ENCODE data around the gene CACNB2. TPM values are rescaled to one million over a fixed set of nuclear protein-coding genes. Genes with fewer than 3 reads are reported as not detected.

Gene CACNB2
- total and polyA plus RNA-seq, 4 donors: 0.38 to 3.1 (median 0.83) TPM

DNA sequence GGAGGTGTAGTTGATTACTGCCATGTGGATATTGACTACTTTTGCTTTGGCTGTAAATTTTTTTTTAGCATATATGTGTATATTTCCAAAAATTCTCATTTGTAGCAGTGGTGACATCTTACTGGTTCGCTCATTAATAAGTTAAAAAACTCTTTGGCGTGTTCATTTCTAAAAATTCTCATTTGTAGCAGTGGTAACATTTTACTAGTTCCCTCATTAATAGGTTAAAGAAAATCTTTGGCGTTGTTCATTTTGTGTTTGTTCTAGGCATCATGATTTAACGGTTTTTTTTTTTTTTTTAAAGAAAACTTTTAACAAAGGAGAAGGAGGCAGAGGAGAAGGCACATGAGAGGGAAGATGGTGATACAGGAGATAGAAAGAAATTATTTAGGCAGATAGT is 45.9 kb upstream of the CACNB2 start:
- no peak for DNase-seq (ENCODE audit: low spot score)
- no peaks in the 10 kb centered on the region for H3K36me3 ChIP-seq (ENCODE audit: control insufficient read depth in 4 of 4, insufficient read depth in 3 of 4, low read depth in 1 of 4, low read length in 3 of 4)
- no peak overlapping the region for H3K27ac ChIP-seq (ENCODE audit: low read depth in 1 of 2, low read length in 2 of 2)
- TF ChIP-seq, protein P1, sequence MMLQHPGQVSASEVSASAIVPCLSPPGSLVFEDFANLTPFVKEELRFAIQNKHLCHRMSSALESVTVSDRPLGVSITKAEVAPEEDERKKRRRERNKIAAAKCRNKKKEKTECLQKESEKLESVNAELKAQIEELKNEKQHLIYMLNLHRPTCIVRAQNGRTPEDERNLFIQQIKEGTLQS (IDR thresholded peaks at IDR 0.05): no peak
- TF ChIP-seq TAF1 (conservative IDR thresholded peaks at IDR 0.05): no peak
- TF ChIP-seq NR2F2 (IDR thresholded peaks at IDR 0.05): no peak
- TF ChIP-seq, protein P2, sequence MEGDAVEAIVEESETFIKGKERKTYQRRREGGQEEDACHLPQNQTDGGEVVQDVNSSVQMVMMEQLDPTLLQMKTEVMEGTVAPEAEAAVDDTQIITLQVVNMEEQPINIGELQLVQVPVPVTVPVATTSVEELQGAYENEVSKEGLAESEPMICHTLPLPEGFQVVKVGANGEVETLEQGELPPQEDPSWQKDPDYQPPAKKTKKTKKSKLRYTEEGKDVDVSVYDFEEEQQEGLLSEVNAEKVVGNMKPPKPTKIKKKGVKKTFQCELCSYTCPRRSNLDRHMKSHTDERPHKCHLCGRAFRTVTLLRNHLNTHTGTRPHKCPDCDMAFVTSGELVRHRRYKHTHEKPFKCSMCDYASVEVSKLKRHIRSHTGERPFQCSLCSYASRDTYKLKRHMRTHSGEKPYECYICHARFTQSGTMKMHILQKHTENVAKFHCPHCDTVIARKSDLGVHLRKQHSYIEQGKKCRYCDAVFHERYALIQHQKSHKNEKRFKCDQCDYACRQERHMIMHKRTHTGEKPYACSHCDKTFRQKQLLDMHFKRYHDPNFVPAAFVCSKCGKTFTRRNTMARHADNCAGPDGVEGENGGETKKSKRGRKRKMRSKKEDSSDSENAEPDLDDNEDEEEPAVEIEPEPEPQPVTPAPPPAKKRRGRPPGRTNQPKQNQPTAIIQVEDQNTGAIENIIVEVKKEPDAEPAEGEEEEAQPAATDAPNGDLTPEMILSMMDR (IDR thresholded peaks at IDR 0.05; ENCODE audit: low read depth, low read length, missing input control): no peak
- TF ChIP-seq, protein P3, sequence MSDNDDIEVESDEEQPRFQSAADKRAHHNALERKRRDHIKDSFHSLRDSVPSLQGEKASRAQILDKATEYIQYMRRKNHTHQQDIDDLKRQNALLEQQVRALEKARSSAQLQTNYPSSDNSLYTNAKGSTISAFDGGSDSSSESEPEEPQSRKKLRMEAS (IDR thresholded peaks at IDR 0.05): no peak
- no peak for TF ChIP-seq SP1 (IDR thresholded peaks at IDR 0.05)
- TF ChIP-seq FOXA1 (IDR thresholded peaks at IDR 0.05): no peak
- no peak for TF ChIP-seq YY1 (IDR thresholded peaks at IDR 0.05)
- TF ChIP-seq RAD21 (IDR thresholded peaks at IDR 0.05): no peak
- no peak for TF ChIP-seq FOXA2 (IDR thresholded peaks at IDR 0.05)
- TF ChIP-seq HNF4G (IDR thresholded peaks at IDR 0.05): no peak
- no peak for TF ChIP-seq GABPA (IDR thresholded peaks at IDR 0.05 in 1 of 2, conservative IDR thresholded peaks at IDR 0.05 in 1 of 2)
- TF ChIP-seq JUND (IDR thresholded peaks at IDR 0.05): no peak
- TF ChIP-seq, protein P4, sequence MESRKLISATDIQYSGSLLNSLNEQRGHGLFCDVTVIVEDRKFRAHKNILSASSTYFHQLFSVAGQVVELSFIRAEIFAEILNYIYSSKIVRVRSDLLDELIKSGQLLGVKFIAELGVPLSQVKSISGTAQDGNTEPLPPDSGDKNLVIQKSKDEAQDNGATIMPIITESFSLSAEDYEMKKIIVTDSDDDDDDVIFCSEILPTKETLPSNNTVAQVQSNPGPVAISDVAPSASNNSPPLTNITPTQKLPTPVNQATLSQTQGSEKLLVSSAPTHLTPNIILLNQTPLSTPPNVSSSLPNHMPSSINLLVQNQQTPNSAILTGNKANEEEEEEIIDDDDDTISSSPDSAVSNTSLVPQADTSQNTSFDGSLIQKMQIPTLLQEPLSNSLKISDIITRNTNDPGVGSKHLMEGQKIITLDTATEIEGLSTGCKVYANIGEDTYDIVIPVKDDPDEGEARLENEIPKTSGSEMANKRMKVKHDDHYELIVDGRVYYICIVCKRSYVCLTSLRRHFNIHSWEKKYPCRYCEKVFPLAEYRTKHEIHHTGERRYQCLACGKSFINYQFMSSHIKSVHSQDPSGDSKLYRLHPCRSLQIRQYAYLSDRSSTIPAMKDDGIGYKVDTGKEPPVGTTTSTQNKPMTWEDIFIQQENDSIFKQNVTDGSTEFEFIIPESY (IDR thresholded peaks at IDR 0.05): no peak
- TF ChIP-seq, protein P5, sequence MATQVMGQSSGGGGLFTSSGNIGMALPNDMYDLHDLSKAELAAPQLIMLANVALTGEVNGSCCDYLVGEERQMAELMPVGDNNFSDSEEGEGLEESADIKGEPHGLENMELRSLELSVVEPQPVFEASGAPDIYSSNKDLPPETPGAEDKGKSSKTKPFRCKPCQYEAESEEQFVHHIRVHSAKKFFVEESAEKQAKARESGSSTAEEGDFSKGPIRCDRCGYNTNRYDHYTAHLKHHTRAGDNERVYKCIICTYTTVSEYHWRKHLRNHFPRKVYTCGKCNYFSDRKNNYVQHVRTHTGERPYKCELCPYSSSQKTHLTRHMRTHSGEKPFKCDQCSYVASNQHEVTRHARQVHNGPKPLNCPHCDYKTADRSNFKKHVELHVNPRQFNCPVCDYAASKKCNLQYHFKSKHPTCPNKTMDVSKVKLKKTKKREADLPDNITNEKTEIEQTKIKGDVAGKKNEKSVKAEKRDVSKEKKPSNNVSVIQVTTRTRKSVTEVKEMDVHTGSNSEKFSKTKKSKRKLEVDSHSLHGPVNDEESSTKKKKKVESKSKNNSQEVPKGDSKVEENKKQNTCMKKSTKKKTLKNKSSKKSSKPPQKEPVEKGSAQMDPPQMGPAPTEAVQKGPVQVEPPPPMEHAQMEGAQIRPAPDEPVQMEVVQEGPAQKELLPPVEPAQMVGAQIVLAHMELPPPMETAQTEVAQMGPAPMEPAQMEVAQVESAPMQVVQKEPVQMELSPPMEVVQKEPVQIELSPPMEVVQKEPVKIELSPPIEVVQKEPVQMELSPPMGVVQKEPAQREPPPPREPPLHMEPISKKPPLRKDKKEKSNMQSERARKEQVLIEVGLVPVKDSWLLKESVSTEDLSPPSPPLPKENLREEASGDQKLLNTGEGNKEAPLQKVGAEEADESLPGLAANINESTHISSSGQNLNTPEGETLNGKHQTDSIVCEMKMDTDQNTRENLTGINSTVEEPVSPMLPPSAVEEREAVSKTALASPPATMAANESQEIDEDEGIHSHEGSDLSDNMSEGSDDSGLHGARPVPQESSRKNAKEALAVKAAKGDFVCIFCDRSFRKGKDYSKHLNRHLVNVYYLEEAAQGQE (IDR thresholded peaks at IDR 0.05): no peak
- no peak for TF ChIP-seq HNF4A (conservative IDR thresholded peaks at IDR 0.05)
- no peak for TF ChIP-seq RXRA (IDR thresholded peaks at IDR 0.05)
- TF ChIP-seq EGR1 (IDR thresholded peaks at IDR 0.05; ENCODE audit: low read depth in 2 of 2): no peak
- no peak overlapping the region for H3K4me3 ChIP-seq (ENCODE audit: low read depth in 1 of 3, low read length in 3 of 3)
- H3K9me3 ChIP-seq (ENCODE audit: control insufficient read depth in 4 of 4, low read length in 3 of 4): peaks cover 0 to 4% (median 0%) of the 10 kb centered on the region in 4 donors
- no peak overlapping the region for H3K9ac ChIP-seq (ENCODE audit: low read depth in 1 of 2, low read length in 2 of 2)
- peaks cover 0 to 4% (median 0%) of the 10 kb centered on the region in 4 donors for H3K27me3 ChIP-seq (ENCODE audit: control insufficient read depth in 4 of 4, insufficient read depth in 4 of 4, low read length in 3 of 4)
- H3K4me1 ChIP-seq (ENCODE audit: control insufficient read depth in 4 of 4, insufficient read depth in 4 of 4, low read length in 3 of 4): no peaks in the 10 kb centered on the region
- WGBS: 71% methylated on average over 4 of the region's 4 CpGs

Data from liver (tissue), 9 donors.